ENCODE results near the gene AP3B1. TPM values are rescaled to one million over a fixed set of nuclear protein-coding genes. Genes with fewer than 3 reads are reported as not detected.

The AP3B1 gene
- total RNA-seq, 1 donor from 2014 or later = 45.5 TPM

DNA sequence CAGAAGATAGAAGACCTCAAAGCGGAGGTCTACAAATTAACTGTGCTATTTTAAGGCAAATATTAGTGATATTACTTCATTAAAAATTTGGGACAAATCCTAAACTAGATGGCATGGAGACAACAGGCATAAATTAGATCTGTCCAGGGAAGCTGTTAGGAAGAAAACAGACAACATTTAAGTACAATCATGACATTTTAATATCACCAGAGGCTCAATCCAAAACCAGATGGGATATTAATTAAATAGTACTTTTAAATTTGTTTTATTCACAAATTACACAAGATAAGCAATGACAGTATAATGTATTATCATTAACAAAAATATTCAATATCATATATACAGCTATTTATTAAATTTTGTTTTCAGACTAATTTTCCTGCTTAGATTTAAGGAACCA, 161.1 kb downstream of the AP3B1 start:
- no peak overlapping the region for H3K27ac Mint-ChIP-seq
- H3K4me3 Mint-ChIP-seq = no peak overlapping the region
- peaks cover 3% of the 10 kb centered on the region for H3K4me1 Mint-ChIP-seq
- intact Hi-C loops (cut with micrococcal nuclease) = no loop called here
- H3K36me3 Mint-ChIP-seq (ENCODE audit: low read depth) = peaks cover 12% of the 10 kb centered on the region
- H3K9me3 Mint-ChIP-seq = no peaks in the 10 kb centered on the region
- no peaks in the 10 kb centered on the region for H3K27me3 Mint-ChIP-seq
- DNase-seq = no peak

DNA sequence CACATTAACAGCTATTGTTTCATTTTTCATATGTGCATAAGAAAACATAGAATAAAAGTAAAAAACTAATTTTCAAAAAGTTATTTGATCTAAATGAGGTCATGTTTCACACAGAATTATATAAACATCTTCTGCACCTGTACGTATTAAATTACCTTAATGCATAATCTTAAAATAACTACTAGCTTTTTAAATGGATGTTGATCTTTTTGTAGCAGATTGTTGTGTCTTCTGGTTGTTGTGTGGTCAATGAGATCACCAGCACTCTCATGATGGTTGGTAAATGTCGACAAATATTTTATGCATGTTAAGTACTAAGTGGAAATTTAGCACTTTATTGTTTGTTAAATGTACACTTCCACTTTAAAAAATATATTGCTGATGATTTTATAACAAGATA, 162.0 kb downstream of the AP3B1 start:
- Mint-ChIP-seq H3K4me3 (no peak overlapping the region), H3K27me3 (no peaks in the 10 kb centered on the region), H3K27ac (no peak overlapping the region), H3K4me1 (peaks cover 3% of the 10 kb centered on the region), H3K9me3 (no peaks in the 10 kb centered on the region), H3K36me3 (ENCODE audit: low read depth) (peaks cover 15% of the 10 kb centered on the region)
- DNase-seq = no peak
- intact Hi-C loops (cut with micrococcal nuclease) = no loop called here

DNA sequence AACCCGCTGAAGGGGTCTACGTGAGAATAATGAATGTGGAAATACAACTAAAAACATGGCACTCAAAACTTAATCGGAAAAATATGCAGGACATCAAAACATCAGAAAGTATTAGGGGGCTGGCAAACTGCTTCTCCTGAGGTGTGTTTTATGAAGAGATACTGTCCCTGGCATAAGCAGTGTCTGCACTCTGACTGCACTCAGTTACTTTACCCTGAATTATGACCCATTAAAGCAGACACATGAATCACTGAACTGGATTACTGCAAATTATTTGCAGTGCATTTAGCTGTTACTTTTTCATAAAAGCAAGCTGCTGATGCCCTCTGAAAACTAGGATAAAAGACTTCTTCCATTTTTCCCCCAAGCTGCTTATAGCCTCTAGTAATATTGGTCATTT, 164.9 kb downstream of the AP3B1 start:
- Mint-ChIP-seq H3K27ac (no peak overlapping the region), H3K9me3 (no peaks in the 10 kb centered on the region), H3K36me3 (ENCODE audit: low read depth) (peaks cover 22% of the 10 kb centered on the region), H3K4me3 (no peak overlapping the region), H3K27me3 (no peaks in the 10 kb centered on the region), H3K4me1 (no peaks in the 10 kb centered on the region)
- intact Hi-C loops (cut with micrococcal nuclease) = no loop called here
- no peak for DNase-seq

DNA sequence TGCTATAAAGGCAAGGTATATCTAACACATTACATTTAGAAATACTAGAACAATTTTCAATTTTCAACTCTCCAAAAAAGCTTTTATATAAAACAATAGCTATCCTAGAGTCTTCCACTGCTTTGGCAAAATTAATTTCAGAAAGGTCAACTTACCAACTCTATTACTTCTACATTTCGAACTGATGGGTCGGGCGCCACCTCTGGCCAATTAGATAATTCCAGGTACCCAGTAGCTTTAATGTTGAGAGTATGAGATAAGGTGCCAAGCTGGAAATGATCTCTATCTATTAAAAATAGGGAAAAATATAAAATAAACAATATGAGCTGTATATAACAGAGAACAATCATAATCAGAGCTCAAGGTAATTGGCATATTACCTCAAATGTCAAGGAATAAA, 166.6 kb downstream of the AP3B1 start:
- no peaks in the 10 kb centered on the region for H3K9me3 Mint-ChIP-seq
- intact Hi-C loops (cut with micrococcal nuclease) = no loop called here
- no peaks in the 10 kb centered on the region for H3K27me3 Mint-ChIP-seq
- H3K4me1 Mint-ChIP-seq = no peaks in the 10 kb centered on the region
- H3K27ac Mint-ChIP-seq = no peak overlapping the region
- no peak for DNase-seq
- H3K4me3 Mint-ChIP-seq = no peak overlapping the region
- H3K36me3 Mint-ChIP-seq (ENCODE audit: low read depth) = peaks cover 23% of the 10 kb centered on the region

DNA sequence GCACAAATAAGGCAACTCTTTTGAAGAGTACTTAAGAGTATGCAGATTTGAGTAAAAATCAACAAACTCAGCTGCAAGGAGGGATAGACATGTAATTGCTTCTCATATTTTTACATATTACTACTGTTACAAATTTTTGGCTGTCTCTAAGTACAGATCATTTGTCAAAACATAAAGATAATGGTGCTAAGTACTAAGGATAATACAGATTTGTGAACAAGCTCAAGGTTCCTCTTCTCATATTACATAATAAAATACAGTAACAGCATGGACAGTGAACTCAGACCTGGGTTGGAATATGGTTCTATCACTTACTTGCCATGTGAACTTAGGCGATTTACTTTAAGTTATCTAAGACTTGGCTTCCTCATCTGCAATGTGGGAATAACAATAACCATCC, 168.0 kb downstream of the AP3B1 start:
- no peak overlapping the region for H3K4me3 Mint-ChIP-seq
- intact Hi-C loops (cut with micrococcal nuclease) = no loop called here
- no peaks in the 10 kb centered on the region for H3K27me3 Mint-ChIP-seq
- H3K36me3 Mint-ChIP-seq (ENCODE audit: low read depth) = peaks cover 27% of the 10 kb centered on the region
- H3K27ac Mint-ChIP-seq = no peak overlapping the region
- H3K9me3 Mint-ChIP-seq = no peaks in the 10 kb centered on the region
- no peaks in the 10 kb centered on the region for H3K4me1 Mint-ChIP-seq
- DNase-seq = no peak

DNA sequence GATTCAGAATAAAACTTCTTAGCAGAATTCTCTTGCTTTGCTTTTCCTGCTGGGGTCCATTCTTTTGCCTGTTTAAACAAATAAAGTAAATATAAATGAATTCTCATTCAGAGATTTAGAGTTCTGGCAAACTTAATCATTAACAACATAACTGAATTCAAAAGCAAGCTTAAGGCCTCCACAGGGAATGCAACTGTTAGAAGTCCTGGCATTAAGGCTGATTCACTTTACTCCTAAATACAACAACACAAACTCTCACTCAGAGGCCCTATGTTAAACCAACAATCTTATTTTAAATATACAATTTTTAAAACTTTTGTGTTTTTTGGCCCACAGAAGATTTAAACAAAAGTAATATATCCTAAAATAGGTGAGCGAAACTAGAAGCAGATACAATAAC, 178.3 kb downstream of the AP3B1 start:
- DNase-seq = no peak
- no peak overlapping the region for H3K4me3 Mint-ChIP-seq
- no peaks in the 10 kb centered on the region for H3K9me3 Mint-ChIP-seq
- intact Hi-C loops (cut with micrococcal nuclease) = no loop called here
- peaks cover 30% of the 10 kb centered on the region for H3K36me3 Mint-ChIP-seq (ENCODE audit: low read depth)
- peaks cover 3% of the 10 kb centered on the region for H3K4me1 Mint-ChIP-seq
- H3K27me3 Mint-ChIP-seq = no peaks in the 10 kb centered on the region
- H3K27ac Mint-ChIP-seq = no peak overlapping the region

DNA sequence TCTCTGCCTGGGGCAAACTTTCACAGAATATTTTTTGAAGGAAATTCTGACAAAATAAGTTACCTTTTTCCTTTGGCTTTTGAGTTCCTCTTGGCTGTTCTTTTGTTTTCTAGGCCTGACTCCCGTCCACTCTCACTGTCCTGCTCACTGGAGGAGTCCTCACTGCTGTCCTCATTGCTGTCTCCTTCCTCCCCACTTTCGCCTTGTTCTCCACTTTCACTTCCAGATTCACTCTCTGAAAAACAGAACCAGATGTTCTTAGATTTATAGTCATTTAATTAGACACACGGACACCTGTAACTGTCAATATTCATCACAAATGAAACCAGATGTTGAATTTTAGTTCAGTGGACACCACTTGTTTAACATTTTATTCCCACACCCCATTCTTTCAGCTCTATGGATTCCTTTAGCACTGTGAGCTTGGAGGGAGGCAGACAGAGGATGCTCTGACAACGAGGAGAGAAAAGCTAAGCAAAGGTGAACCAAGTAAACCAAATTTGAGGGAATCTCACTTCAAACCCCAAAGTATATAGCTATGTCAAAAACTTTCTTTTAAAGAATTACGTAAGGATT, 180.7 kb downstream of the AP3B1 start:
- no peak for DNase-seq
- H3K9me3 Mint-ChIP-seq = no peaks in the 10 kb centered on the region
- intact Hi-C loops (cut with micrococcal nuclease) = no loop called here
- H3K27ac Mint-ChIP-seq = no peak overlapping the region
- peaks cover 3% of the 10 kb centered on the region for H3K4me1 Mint-ChIP-seq
- no peak overlapping the region for H3K4me3 Mint-ChIP-seq
- peaks cover 22% of the 10 kb centered on the region for H3K36me3 Mint-ChIP-seq (ENCODE audit: low read depth)
- no peaks in the 10 kb centered on the region for H3K27me3 Mint-ChIP-seq

DNA sequence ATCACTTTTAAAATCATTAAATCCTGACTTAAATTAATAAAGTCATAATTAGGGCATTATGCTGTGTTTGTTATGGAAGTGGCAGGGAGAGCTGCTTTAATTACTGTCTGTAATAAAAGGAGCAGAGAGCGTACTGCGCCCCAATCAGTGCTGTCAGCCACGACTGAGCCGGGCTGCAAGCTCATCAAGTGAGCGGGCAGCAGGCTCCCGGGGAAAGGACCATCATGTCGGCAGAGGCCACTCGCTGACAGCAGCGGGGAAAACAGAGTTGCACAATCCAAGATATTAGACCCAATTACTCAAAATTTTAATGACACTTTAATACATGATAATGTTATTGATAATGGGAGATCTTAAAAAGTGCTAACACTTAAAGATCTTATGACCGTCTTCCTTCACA, 181.6 kb downstream of the AP3B1 start:
- H3K27me3 Mint-ChIP-seq = no peaks in the 10 kb centered on the region
- H3K27ac Mint-ChIP-seq = no peak overlapping the region
- DNase-seq = no peak
- peaks cover 3% of the 10 kb centered on the region for H3K4me1 Mint-ChIP-seq
- intact Hi-C loops (cut with micrococcal nuclease) = no loop called here
- no peak overlapping the region for H3K4me3 Mint-ChIP-seq
- peaks cover 24% of the 10 kb centered on the region for H3K36me3 Mint-ChIP-seq (ENCODE audit: low read depth)
- no peaks in the 10 kb centered on the region for H3K9me3 Mint-ChIP-seq

DNA sequence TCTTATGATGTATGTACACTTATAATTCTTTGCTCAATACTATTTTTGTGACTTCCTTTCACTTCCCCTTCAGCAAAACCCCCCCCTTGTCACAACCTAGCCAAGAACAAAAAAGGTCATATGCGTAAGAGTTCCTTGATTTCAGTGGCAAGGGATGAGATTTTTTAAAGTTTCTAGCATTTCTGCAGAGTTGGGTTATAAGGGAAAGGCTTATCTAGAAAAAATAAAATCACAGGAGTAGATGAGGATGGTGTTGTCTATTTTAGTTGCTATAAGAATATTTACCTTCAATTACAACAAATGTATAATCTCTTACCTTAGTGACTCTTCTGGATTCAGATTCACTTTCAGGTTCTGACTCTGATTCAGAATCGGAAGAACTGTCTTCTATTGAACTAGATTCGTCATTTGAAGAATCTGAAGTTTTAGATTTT, 184.6 kb downstream of the AP3B1 start:
- no peak overlapping the region for H3K4me3 Mint-ChIP-seq
- intact Hi-C loops (cut with micrococcal nuclease) = no loop called here
- H3K4me1 Mint-ChIP-seq = peaks cover 3% of the 10 kb centered on the region
- DNase-seq = no peak
- no peaks in the 10 kb centered on the region for H3K27me3 Mint-ChIP-seq
- no peak overlapping the region for H3K27ac Mint-ChIP-seq
- H3K36me3 Mint-ChIP-seq (ENCODE audit: low read depth) = peaks cover 30% of the 10 kb centered on the region
- H3K9me3 Mint-ChIP-seq = no peaks in the 10 kb centered on the region

DNA sequence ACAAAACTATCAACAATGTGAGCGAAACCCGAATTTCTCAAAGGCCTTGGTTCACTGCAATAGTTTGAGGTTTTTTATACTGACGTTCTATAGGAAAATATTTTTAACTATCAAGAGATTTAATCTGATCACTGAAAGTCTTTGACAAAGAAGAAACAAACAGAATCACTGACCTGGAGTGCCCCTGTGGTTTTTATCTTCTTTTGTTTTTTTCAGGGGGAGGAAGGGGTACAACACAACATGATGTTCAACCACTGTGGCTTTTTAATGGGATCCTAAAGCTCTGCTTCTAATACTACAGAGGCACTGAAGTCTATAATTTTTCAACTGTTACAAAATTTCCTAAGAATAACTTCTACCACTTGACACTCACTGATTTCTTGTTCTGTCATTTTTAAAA, 185.9 kb downstream of the AP3B1 start:
- H3K9me3 Mint-ChIP-seq = no peaks in the 10 kb centered on the region
- H3K36me3 Mint-ChIP-seq (ENCODE audit: low read depth) = peaks cover 22% of the 10 kb centered on the region
- no peak for DNase-seq
- no peak overlapping the region for H3K27ac Mint-ChIP-seq
- H3K4me1 Mint-ChIP-seq = no peaks in the 10 kb centered on the region
- intact Hi-C loops (cut with micrococcal nuclease) = no loop called here
- no peaks in the 10 kb centered on the region for H3K27me3 Mint-ChIP-seq
- H3K4me3 Mint-ChIP-seq = no peak overlapping the region

DNA sequence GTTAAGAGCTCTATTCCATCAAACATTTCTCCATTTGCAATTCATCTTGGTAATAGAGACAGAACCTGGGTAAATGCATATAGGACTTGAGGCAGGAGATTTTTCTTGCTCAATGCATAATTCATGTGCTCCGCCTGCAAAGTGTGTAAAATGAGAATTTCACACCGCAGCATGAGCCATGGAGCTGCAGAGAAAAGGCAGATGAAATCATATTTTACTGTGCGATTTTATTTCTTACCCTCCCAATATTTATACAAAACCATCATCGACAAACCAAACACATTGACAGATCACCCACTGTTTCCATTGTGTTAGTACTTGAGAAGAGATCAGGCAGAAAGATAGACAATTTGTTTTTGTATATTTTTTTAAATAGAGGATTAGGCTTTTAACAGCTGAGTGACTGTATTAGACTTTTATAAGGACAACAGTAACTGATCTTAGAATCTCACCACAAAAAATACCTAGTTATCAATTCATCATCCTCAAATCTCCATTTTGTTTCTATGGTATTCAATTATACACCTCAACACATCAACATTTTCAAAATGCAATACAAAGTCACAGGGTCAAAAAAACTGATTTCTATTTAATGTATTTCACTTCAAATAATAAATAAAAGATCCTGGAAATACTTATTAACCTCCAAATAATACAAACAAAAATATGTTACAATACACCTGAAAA, 191.1 kb downstream of the AP3B1 start:
- Mint-ChIP-seq H3K27me3 (no peaks in the 10 kb centered on the region), H3K4me3 (no peak overlapping the region), H3K27ac (no peak overlapping the region), H3K9me3 (no peaks in the 10 kb centered on the region), H3K36me3 (ENCODE audit: low read depth) (peaks cover 24% of the 10 kb centered on the region), H3K4me1 (no peaks in the 10 kb centered on the region)
- intact Hi-C loops (cut with micrococcal nuclease) = no loop called here
- DNase-seq = no peak

DNA sequence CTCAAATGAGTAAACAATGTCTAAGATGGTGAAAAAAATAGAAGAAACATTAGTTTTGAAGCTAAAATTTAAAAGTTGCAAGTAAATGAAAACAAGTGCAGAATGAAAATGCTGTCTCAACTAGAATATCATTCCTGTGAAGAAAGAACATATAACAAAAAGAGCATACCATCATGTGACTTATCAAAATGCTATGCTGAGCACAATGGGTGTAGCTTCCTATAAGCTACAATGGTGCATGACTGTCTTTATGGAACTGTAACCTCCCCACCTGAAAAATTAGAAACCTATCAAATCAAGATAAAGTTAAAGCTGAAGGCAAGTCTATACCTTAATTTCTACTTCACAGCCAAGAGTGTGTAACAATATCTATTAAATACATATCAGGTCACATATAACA, 192.0 kb downstream of the AP3B1 start:
- no peaks in the 10 kb centered on the region for H3K4me1 Mint-ChIP-seq
- intact Hi-C loops (cut with micrococcal nuclease) = no loop called here
- H3K27me3 Mint-ChIP-seq = no peaks in the 10 kb centered on the region
- H3K36me3 Mint-ChIP-seq (ENCODE audit: low read depth) = peaks cover 27% of the 10 kb centered on the region
- no peaks in the 10 kb centered on the region for H3K9me3 Mint-ChIP-seq
- DNase-seq = no peak
- H3K4me3 Mint-ChIP-seq = no peak overlapping the region
- no peak overlapping the region for H3K27ac Mint-ChIP-seq

DNA sequence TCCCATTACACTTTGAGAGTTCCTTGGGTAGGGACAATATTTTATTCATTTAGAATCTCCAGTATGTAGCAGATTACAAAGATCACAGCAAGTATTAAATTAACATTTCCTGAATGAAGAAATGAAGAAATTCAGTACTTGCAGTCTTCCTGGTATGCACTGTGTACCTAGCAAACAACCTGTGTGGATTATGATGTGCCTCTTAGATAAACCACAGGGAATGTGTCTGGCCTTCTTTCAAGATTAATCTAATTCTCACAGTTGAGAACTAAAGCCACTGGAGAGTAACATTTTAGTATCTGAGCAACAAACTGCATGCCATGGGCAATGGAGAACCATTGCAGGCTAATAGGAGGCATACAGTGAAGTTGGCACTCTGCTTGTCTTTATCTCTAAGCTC, 199.4 kb downstream of the AP3B1 start:
- no peaks in the 10 kb centered on the region for H3K9me3 Mint-ChIP-seq
- intact Hi-C loops (cut with micrococcal nuclease) = no loop called here
- no peak overlapping the region for H3K27ac Mint-ChIP-seq
- H3K36me3 Mint-ChIP-seq (ENCODE audit: low read depth) = peaks cover 44% of the 10 kb centered on the region
- H3K27me3 Mint-ChIP-seq = no peaks in the 10 kb centered on the region
- DNase-seq = no peak
- no peaks in the 10 kb centered on the region for H3K4me1 Mint-ChIP-seq
- H3K4me3 Mint-ChIP-seq = no peak overlapping the region

DNA sequence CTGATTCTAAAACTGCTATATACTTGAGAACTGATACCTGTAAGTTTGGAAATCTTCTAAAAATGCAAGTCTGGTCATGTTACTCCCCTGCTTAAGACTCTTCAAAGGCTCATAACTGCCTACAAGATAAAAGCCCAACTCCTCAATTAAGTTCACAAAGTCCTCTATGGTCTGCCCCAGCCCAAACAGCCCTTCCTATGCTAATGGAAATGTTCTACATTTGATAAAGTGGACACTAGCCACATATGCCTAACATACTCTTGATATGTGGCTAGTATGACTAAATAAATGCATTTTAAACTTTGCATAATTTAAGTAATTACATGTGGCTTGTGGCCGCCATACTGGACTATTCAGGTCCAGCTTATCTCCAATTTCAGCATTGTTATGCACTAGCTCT, 204.5 kb downstream of the AP3B1 start:
- Mint-ChIP-seq H3K4me3 (no peak overlapping the region), H3K4me1 (peaks cover 2% of the 10 kb centered on the region), H3K36me3 (ENCODE audit: low read depth) (peaks cover 29% of the 10 kb centered on the region), H3K27ac (no peak overlapping the region), H3K27me3 (no peaks in the 10 kb centered on the region), H3K9me3 (no peaks in the 10 kb centered on the region)
- no peak for DNase-seq
- intact Hi-C loops (cut with micrococcal nuclease) = no loop called here

DNA sequence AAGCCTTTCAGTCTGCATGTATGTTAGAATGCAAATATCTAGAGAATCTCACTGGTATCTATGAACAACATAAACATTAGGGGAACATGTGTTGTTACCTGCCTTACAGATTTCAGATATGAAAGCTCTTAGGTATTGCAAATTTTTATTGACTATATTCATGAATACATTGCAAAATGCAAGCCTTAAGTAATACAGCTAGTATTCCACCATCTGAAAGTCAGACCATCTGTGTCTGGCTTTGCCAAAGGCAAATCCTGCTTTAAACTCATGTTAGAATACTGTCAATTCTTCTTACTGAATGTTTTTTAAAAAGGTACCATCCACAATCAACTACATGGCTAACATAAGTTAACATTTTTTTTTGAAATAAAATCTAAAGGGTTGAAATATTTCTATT, 215.6 kb downstream of the AP3B1 start:
- Mint-ChIP-seq H3K4me3 (no peak overlapping the region), H3K36me3 (ENCODE audit: low read depth) (peaks cover 16% of the 10 kb centered on the region), H3K4me1 (no peaks in the 10 kb centered on the region), H3K9me3 (peaks cover 12% of the 10 kb centered on the region), H3K27me3 (no peaks in the 10 kb centered on the region), H3K27ac (no peak overlapping the region)
- intact Hi-C loops (cut with micrococcal nuclease) = no loop called here
- DNase-seq = no peak

Measured in activated CD4-positive, alpha-beta T cell treated with anti-CD3 and anti-CD28 coated beads, Interleukin-2, amount 10 ng/mL, durations not matched to agents 24 days and 14 days (primary cell).